ENCODE measurements around the gene ENTPD1. TPM values are rescaled to one million over a fixed set of nuclear protein-coding genes. Genes with fewer than 3 reads are reported as not detected.

Gene ENTPD1
- total RNA-seq, 1 donor from 2014 or later: 7.7 TPM

DNA sequence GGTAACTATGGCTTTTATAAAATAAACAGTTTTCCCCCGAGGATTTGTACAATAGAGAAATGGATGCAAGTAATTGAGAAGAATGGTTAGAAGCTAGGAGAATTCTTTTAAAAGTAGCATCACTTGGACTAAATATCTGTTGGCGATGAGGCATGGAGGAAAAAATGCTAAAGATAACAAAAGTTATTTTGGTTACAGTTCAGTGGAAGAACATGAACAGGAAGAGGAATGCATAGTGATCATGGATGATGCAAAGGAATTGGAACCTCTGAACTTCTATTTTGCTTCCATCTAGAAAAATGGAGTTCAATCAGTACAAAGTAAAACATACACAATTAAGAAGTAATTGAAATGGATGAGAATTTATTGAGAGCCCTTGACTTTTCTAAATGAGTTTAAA, 32.9 kb downstream of the ENTPD1 start:
- intact Hi-C loops (cut with micrococcal nuclease): no loop called here
- Histone ChIP-seq H3K27ac (replicated peaks) (no peak overlapping the region), H3K9me3 (replicated peaks) (no peaks in the 10 kb centered on the region), H3K36me3 (no peaks in the 10 kb centered on the region), H3K27me3 (ENCODE audit: low read depth) (no peaks in the 10 kb centered on the region), H3K4me3 (no peak overlapping the region), H3K4me1 (peaks cover 22% of the 10 kb centered on the region)
- TF ChIP-seq, protein P1, sequence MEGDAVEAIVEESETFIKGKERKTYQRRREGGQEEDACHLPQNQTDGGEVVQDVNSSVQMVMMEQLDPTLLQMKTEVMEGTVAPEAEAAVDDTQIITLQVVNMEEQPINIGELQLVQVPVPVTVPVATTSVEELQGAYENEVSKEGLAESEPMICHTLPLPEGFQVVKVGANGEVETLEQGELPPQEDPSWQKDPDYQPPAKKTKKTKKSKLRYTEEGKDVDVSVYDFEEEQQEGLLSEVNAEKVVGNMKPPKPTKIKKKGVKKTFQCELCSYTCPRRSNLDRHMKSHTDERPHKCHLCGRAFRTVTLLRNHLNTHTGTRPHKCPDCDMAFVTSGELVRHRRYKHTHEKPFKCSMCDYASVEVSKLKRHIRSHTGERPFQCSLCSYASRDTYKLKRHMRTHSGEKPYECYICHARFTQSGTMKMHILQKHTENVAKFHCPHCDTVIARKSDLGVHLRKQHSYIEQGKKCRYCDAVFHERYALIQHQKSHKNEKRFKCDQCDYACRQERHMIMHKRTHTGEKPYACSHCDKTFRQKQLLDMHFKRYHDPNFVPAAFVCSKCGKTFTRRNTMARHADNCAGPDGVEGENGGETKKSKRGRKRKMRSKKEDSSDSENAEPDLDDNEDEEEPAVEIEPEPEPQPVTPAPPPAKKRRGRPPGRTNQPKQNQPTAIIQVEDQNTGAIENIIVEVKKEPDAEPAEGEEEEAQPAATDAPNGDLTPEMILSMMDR (IDR thresholded peaks at IDR 0.05; ENCODE audit: borderline replicate concordance): no peak
- DNase-seq: no peak

DNA sequence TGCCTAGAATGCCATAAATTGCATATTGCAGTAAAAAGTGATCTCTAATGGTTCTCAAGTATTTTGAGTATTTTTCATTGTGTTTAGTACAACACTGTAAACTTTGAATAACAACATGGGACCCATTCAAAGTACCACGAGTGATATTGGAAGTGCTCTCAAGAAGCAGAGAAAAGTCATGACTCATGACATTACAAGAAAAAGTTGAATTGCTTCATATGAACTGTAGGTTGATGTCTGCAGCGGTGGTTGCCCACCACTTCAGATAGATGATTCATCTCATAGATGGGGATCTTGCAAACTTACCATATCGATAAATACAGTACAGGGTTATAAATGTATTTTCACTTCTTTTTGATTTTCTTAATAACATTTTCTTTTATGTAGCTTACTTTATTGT, 33.9 kb downstream of the ENTPD1 start:
- no peak for DNase-seq
- Histone ChIP-seq H3K4me3 (no peak overlapping the region), H3K27ac (replicated peaks) (no peak overlapping the region), H3K27me3 (ENCODE audit: low read depth) (no peaks in the 10 kb centered on the region), H3K4me1 (peaks cover 22% of the 10 kb centered on the region), H3K36me3 (no peaks in the 10 kb centered on the region), H3K9me3 (replicated peaks) (no peaks in the 10 kb centered on the region)
- intact Hi-C loops (cut with micrococcal nuclease): no loop called here
- TF ChIP-seq, protein P1 (IDR thresholded peaks at IDR 0.05; ENCODE audit: borderline replicate concordance): no peak

DNA sequence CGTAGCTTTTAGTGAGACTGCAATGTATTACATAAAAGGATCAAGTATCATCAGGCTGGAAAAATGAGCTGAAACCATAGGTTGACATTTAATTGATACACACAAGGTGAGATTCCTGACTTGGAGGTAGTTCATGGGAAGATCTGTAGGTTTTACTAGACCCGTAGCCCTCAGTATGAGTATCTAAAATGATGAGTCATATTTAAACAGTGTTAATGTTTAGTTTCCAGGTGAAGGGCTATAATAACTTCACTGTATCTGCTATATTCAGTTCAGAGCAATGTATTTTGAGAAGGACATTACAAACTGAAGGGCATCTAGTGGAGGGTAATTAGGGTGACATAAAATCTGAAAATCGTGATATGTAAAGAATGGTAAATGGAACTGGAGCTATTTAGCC, 35.0 kb downstream of the ENTPD1 start:
- Histone ChIP-seq H3K27ac (replicated peaks) (no peak overlapping the region), H3K4me1 (peaks cover 23% of the 10 kb centered on the region), H3K27me3 (ENCODE audit: low read depth) (no peaks in the 10 kb centered on the region), H3K9me3 (replicated peaks) (no peaks in the 10 kb centered on the region), H3K4me3 (no peak overlapping the region), H3K36me3 (no peaks in the 10 kb centered on the region)
- no peak for DNase-seq
- TF ChIP-seq, protein P1 (IDR thresholded peaks at IDR 0.05; ENCODE audit: borderline replicate concordance): no peak
- intact Hi-C loops (cut with micrococcal nuclease): no loop called here

DNA sequence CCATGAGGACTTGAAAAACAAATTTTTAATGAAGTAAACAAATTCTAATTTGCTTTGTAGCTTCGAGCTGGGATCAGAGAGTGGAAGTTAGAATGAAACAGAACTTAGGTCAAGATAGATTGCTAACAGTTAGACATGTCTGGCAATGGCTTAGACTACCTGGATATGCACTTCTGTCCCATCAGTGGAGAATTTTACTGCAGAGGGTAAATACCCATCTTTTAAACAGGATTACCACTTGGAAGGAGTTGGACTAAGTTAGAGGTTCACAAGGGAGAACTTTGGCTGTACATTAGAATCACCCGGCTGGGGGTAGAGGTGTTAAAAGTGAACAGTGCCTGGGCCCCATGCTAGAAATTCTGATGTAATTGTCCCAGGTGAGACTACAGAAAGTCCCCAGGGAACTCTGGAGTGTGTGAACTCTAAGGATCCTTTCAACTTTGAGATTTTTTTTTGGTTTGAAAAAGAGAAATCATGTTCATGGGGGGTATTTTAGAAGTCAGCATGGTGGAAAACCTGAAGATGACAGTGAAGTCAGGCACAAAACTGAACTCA, 35.5 kb downstream of the ENTPD1 start:
- peak overlapping the region; percentile 78 for H3K27ac ChIP-seq (replicated peaks)
- intact Hi-C loops (cut with micrococcal nuclease): no loop called here
- H3K27me3 ChIP-seq (ENCODE audit: low read depth): no peaks in the 10 kb centered on the region
- DNase-seq: no peak
- no peaks in the 10 kb centered on the region for H3K9me3 ChIP-seq (replicated peaks)
- TF ChIP-seq, protein P1 (IDR thresholded peaks at IDR 0.05; ENCODE audit: borderline replicate concordance): no peak
- no peaks in the 10 kb centered on the region for H3K36me3 ChIP-seq
- no peak overlapping the region for H3K4me3 ChIP-seq
- peaks cover 23% of the 10 kb centered on the region for H3K4me1 ChIP-seq

DNA sequence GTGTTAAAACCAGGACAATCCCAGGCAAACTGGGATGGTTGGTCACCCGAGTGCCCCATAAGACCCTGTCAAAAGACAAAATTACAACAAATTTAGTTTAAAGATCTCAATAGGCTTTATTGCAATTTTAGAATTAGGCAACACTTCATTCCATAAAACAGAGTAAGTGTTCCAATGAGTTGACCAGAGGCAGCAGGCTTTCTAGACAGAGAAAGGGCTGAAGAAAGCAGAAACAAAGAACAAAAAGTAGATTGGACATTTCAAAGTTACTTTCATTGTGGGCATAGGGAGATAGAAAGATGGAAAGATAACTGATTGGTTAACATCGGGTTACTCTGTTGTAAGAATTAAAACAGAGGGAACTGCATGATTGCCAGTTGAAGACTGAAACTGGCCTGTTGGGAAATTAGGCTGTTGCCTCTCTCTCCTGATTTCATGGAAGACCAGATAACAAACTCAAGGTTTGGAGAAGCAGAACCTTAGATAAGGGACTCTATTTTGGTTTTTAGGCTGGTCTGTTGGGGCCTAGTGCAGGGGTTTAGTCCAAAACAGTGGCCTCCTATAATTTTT, 36.3 kb downstream of the ENTPD1 start:
- no peak for DNase-seq
- H3K4me3 ChIP-seq: no peak overlapping the region
- no peaks in the 10 kb centered on the region for H3K36me3 ChIP-seq
- peak overlapping the region; percentile 78 for H3K27ac ChIP-seq (replicated peaks)
- intact Hi-C loops (cut with micrococcal nuclease): no loop called here
- peaks cover 23% of the 10 kb centered on the region for H3K4me1 ChIP-seq
- no peaks in the 10 kb centered on the region for H3K27me3 ChIP-seq (ENCODE audit: low read depth)
- no peaks in the 10 kb centered on the region for H3K9me3 ChIP-seq (replicated peaks)
- TF ChIP-seq, protein P1 (IDR thresholded peaks at IDR 0.05; ENCODE audit: borderline replicate concordance): no peak
